GM08714 (cell line): ENCODE data around the gene PUS3.

Source experiments
- H3K4me3 ChIP-seq: fragments of 200-500 bp; sonication (Bioruptor generic); 2 replicates; pipeline ENCODE4 v1.5.1; 2014; ENCODE audit warnings: mild to moderate bottlenecking, low read length, inconsistent platforms
- ZNF274 ChIP-seq: IDR thresholded peaks from 2 replicates; pipeline ENCODE4 v1.6.1; 2012; ENCODE audit warnings: mild to moderate bottlenecking, low read depth, low read length

PUS3 gene

GRCh38 chr11:125933030-125933813, 30.2 kb upstream of the PUS3 start:
- no peak overlapping the region for H3K4me3 ChIP-seq
- no peak for TF ChIP-seq ZNF274

GRCh38 chr11:125932301-125932700, 29.3 kb upstream of the PUS3 start:
- H3K4me3 ChIP-seq: no peak overlapping the region
- TF ChIP-seq ZNF274: no peak

DNA sequence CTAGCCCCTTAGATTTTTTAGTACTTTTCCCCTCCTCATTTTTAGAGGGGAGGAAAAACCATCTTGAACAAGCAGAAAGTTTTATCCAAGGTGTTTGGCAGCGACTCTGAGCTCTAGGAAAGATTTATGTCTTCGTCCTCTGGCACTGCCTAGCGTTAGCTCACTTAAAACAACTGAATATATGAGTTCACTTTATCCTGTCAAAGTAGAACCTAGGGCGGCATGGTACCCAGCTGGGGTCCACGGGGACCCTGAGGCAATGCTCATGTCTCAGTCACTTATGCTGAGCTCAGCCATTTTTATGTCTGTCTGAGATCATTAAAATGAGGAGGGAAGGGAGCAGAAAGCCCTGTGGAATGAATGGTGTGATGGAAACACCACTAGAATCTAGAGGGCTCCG, 28.7 kb upstream of the PUS3 start:
- no peak overlapping the region for H3K4me3 ChIP-seq
- TF ChIP-seq ZNF274: no peak

DNA sequence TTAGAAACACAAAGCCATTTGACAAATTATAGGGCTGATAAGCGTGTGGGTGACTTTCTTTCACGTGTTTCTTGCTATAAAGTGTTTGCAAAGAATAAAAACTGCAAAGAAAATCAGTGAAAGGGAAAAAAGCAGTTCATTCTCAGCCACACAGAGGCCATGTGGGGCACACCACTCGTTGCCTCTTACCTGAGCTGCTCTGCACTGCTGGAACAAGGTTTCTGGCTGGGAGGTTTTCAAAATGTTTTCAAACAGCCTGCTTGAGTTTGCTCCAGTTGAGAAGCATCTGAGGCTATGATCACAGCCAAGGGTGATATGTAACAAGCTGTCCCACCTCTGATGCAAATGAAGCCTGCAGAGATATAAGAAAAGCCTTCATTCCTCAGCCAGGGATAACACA, 28.1 kb upstream of the PUS3 start:
- TF ChIP-seq ZNF274: no peak

DNA sequence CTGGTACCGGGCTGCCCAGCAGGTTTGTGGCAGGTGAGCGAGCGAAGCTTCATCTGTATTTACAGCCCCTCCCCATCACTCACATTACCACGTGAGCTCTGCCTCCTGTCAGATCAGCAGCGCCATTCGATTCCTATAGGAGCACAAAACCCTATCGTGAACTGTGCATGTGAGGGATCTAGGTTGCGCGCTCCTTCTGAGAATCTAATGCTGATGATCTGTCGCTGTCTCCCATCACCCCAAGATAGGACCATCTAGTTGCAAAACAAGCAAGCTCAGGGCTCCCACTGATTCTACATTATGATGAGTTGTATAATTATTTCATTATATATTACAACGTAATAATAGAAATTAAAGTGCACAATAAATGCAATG, 27.1 kb upstream of the PUS3 start:
- TF ChIP-seq ZNF274: no peak

More for the DNA sequence above, 28.1 kb upstream of the PUS3 start:
- H3K4me3 ChIP-seq: no peak overlapping the region

DNA sequence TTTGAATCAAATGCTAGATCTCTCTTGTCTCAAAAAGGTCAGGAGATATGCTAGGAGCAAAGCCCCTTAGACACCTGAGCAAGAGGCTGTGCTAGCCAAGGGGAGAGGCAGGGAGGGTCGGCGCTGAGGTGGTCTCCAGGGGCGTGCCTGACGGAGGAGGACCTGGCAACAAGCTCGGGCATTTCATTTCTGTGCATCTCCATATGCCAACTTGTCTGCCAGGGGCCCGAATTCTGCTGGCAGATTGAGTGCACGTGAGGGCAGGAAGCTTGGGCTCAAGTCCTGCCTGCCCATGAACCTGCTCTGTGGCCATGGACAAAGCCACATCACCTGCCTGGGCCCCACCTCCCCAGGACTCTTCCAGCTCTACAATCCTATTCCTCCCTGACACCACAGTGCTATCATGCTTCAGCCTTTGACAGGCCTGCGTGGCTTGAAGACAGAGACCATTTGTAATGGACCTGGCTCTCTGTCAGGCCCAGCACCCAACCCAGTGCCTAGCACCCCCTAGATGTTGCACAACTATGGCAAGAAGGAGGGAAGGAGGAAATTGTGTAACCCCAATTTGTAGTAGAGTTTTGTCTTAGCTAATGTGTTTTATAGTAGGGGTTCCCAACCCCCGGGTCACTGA, 26.6 kb upstream of the PUS3 start:
- TF ChIP-seq ZNF274: no peak
- H3K4me3 ChIP-seq: no peak overlapping the region

More for the DNA sequence above, 27.1 kb upstream of the PUS3 start:
- H3K4me3 ChIP-seq: no peak overlapping the region

DNA sequence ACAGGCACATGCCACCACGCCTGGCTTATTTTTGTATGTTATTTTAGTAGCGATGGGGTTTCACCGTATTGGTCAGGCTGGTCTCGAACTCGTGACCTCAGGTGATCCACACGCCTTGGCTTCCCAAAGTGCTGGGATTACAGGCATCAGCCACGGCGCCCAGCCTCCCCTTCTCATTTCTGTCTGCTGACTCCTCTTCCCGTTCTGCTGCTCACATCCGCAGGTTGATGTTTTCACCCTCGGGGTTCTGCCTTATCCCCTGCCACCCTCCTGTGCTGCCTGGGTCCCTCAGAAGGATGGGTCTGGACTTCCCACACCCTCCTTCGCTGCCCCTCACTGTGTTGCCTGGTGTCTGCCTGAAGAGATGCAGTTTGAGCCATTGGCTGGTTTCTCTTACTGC, 23.7 kb upstream of the PUS3 start:
- no peak overlapping the region for H3K4me3 ChIP-seq
- TF ChIP-seq ZNF274: no peak

GRCh38 chr11:125925804-125926203, 22.8 kb upstream of the PUS3 start:
- TF ChIP-seq ZNF274: no peak
- no peak overlapping the region for H3K4me3 ChIP-seq

DNA sequence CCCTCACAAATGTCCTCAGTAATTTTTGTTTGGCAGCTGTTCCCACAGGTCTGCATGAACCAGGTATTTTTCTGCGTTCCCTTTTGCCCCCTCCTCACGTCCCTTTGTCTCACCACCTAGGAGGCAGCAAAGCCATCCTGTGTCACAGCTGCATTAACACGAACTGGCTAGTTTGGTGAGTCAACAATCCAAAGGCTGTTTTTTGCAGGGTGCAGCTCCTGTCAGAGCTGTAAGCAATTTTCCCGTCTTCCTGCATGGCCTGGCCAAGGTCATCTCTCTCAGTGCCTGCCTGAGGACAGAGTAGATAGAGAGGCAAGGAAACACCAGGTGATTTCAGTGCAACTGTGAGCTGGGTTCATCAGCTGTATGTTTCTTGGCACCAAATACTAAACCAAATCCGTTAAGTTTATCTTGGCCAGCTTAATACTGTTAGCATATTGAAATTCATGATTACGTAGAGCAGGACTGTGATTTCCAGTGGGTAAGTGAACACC, 22.3 kb upstream of the PUS3 start:
- H3K4me3 ChIP-seq: no peak overlapping the region
- TF ChIP-seq ZNF274: no peak

GRCh38 chr11:125924384-125925007, 21.5 kb upstream of the PUS3 start:
- H3K4me3 ChIP-seq: no peak overlapping the region
- TF ChIP-seq ZNF274: no peak

DNA sequence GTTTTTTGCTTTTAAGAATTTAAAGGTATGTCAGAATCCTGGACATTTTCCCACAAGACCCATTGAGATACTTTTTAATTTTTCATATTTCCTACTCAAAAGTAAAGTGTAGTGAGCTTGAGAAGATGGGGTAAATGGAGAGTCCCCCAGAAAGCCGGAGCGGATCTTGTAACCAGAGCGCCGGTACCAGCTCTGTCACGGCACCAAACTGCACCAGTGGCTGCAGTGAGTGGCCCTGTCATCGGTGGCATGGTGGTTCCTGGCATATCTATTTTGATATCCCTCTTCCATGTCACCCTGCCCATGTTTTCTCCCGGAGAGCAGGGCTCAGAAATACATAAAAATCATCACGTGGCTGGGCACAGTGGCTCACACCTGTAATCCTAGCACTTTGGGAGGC, 20.6 kb upstream of the PUS3 start:
- no peak for TF ChIP-seq ZNF274
- no peak overlapping the region for H3K4me3 ChIP-seq

GRCh38 chr11:125923012-125923579, 20.1 kb upstream of the PUS3 start:
- no peak overlapping the region for H3K4me3 ChIP-seq
- no peak for TF ChIP-seq ZNF274

- TF ChIP-seq ZNF274: no peak
- H3K4me3 ChIP-seq: no peak overlapping the region
These were observed 19.1 kb upstream of the PUS3 start for GRCh38 chr11:125922156-125922555.

GRCh38 chr11:125921042-125921441, 18.0 kb upstream of the PUS3 start:
- TF ChIP-seq ZNF274: no peak
- H3K4me3 ChIP-seq: no peak overlapping the region
